Sigmoid colon (tissue), 4 donors: ENCODE measurements around the gene MCOLN3.

Source experiments
- POLR2A ChIP-seq, 2 donors: fragments of 450-650 bp; IDR thresholded peaks; one replicate each; pipeline ENCODE4 v1.6.1; 2016; ENCODE audit warnings: antibody characterized with exemption in 2 of 2, mild to moderate bottlenecking in 2 of 2, moderate library complexity in 2 of 2
- POLR2AphosphoS5 ChIP-seq, 4 donors: sonication (generic); formaldehyde crosslinking; IDR thresholded peaks; one replicate each; pipeline ENCODE4 v1.6.1; 2017; ENCODE audit warnings: antibody characterized with exemption in 4 of 4
- TF ChIP-seq, protein P1 (sequence below), 4 experiments: fragments of 450-650 bp in 3 of 4; fragments of 200-600 bp in 1 of 4; IDR thresholded peaks; one replicate each; pipeline ENCODE4 v1.5.1; 2016 to 2019; ENCODE audit warnings: antibody characterized with exemption in 4 of 4, mild to moderate bottlenecking in 3 of 4, moderate library complexity in 2 of 4

DNA sequence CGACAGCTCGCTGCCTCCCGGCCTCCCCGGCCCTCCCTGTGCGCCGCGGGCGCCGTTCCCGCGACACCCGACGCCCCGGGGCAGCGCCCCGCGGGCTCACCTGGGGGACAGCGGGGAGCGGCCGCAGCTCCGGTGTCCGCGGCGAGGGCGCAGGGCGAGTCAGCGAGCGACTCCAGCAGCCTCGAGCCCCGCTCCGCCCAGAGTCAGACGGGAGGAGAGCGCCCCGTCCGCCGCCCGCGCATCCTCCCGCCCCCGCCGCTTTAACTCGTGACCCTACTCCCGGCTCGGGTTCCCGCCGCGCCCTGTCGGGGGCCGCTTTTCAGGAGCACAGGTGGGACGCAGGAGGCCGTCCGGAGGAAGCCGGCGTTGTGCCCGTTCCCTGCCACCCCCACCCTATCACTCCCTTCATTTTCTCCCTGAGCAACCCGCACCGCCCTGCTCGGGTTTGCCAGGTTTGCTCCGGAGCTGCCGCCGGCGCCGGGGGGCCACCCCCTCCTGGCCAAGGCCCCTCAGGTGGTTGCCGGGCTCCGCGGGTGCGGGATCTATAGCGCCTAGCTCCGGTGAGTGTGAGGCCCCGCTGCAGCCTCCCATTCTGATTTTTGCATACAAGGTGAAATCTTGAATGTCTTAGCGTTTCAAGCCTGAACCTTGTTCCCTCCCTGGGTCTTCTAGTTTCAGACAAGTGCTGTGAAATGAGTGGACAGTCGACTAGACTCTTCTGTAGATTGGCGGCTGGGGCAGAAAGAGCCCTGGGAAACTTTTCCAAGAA lies at the start of gene MCOLN3:
- TF ChIP-seq, protein P1, sequence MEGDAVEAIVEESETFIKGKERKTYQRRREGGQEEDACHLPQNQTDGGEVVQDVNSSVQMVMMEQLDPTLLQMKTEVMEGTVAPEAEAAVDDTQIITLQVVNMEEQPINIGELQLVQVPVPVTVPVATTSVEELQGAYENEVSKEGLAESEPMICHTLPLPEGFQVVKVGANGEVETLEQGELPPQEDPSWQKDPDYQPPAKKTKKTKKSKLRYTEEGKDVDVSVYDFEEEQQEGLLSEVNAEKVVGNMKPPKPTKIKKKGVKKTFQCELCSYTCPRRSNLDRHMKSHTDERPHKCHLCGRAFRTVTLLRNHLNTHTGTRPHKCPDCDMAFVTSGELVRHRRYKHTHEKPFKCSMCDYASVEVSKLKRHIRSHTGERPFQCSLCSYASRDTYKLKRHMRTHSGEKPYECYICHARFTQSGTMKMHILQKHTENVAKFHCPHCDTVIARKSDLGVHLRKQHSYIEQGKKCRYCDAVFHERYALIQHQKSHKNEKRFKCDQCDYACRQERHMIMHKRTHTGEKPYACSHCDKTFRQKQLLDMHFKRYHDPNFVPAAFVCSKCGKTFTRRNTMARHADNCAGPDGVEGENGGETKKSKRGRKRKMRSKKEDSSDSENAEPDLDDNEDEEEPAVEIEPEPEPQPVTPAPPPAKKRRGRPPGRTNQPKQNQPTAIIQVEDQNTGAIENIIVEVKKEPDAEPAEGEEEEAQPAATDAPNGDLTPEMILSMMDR (IDR thresholded peaks at IDR 0.05) = no peak
- TF ChIP-seq POLR2A (IDR thresholded peaks at IDR 0.05) = no peak
- TF ChIP-seq POLR2AphosphoS5 (IDR thresholded peaks at IDR 0.05) = no peak
